NB4 (cell line): ENCODE data around the gene BCO2.

ENCODE experiments used
- DNase-seq: peaks from one replicate; pipeline ENCODE4 v3.0.0; 2010; ENCODE audit warnings: low read depth
- H3K4me3 ChIP-seq: one replicate; pipeline ENCODE4 v1.5.1; 2011; ENCODE audit warnings: mild to moderate bottlenecking, low read depth, low read length, moderate library complexity
- CTCF ChIP-seq: IDR thresholded peaks from one replicate; pipeline ENCODE4 v1.5.1; 2012; ENCODE audit warnings: low read depth, low read length
- MAX ChIP-seq: IDR thresholded peaks from 2 replicates; pipeline ENCODE4 v1.6.1; 2011; ENCODE audit warnings: low read depth, low read length
- MYC ChIP-seq: IDR thresholded peaks from 2 replicates; pipeline ENCODE4 v1.6.1; 2011; ENCODE audit warnings: low read depth, low read length
- POLR2A ChIP-seq: IDR thresholded peaks from 2 replicates; pipeline ENCODE4 v1.6.1; 2011; ENCODE audit warnings: mild to moderate bottlenecking; ENCODE audit not compliant: insufficient read length; ENCODE audit errors: extremely low read depth

The BCO2 gene

GRCh38 chr11:112175599-112175952 lies 264 bp downstream of the BCO2 start:
- DNase-seq = no peak
- TF ChIP-seq POLR2A = no peak
- TF ChIP-seq MAX = no peak
- no peak for TF ChIP-seq MYC
- no peak for TF ChIP-seq CTCF
- no peak overlapping the region for H3K4me3 ChIP-seq

- TF ChIP-seq MYC (no peak), MAX (no peak), POLR2A (no peak), CTCF (no peak)
- DNase-seq = no peak
- no peak overlapping the region for H3K4me3 ChIP-seq
These were observed 765 bp downstream of the BCO2 start for GRCh38 chr11:112176077-112176476.

- TF ChIP-seq MAX (no peak), CTCF (no peak), MYC (no peak), POLR2A (no peak)
- no peak overlapping the region for H3K4me3 ChIP-seq
- DNase-seq = no peak
These were observed 2.3 kb downstream of the BCO2 start for GRCh38 chr11:112177589-112177988.

DNA sequence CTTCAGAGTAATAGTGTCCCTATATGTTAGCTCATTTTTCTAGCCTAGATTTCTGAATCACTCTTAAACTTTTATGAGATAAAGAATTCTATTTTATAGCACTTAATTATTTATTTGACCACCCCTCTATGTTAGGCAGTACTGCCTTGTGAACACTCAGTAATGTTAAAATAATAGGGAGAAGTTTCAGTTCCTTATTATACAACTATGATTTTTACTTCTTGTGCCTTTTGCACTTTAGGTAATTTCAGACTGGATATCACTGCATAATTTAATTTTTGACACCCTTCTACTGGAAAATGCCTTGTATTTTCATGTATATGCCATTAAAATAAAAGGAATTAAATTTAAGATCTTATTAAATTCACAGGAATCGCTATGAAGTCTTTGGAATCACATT lies 3.1 kb downstream of the BCO2 start:
- TF ChIP-seq MAX = no peak
- no peak for TF ChIP-seq CTCF
- TF ChIP-seq MYC = no peak
- no peak for TF ChIP-seq POLR2A
- DNase-seq = no peak
- no peak overlapping the region for H3K4me3 ChIP-seq

DNA sequence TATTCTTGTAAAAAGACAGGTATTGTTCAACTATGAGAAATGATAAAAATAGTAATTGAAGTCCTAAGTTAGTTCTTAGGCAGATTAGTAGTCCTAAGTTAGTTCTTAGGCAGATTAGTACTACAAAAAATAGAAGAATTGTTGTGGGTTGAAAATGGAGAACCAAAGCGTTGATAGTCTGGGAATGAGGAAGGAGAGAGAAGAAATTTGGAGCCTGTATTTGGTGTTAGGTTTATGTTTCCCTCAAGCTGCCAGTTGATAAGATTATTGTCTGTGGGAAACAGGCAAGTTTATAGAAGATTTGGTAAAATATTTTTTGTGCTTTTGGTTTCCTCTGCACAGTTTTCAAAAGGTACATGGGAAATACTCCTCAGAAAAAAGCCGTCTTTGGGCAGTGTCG lies 3.6 kb downstream of the BCO2 start:
- DNase-seq = no peak
- no peak for TF ChIP-seq MYC
- no peak for TF ChIP-seq MAX
- no peak for TF ChIP-seq POLR2A
- no peak for TF ChIP-seq CTCF

GRCh38 chr11:112179601-112180000 lies 4.3 kb downstream of the BCO2 start:
- peak; percentile 66 for DNase-seq
- TF ChIP-seq MYC (peak; percentile 19; the same call in 1 of the 2 replicates), MAX (peak; percentile 54; the same call in 1 of the 2 replicates), POLR2A (no peak), CTCF (no peak)
- no peak overlapping the region for H3K4me3 ChIP-seq

More for the DNA sequence above, 3.6 kb downstream of the BCO2 start:
- no peak overlapping the region for H3K4me3 ChIP-seq
